ENCODE results near the gene ARL5B. TPM values are rescaled to one million over a fixed set of nuclear protein-coding genes. Genes with fewer than 3 reads are reported as not detected.

ARL5B gene, protein sequence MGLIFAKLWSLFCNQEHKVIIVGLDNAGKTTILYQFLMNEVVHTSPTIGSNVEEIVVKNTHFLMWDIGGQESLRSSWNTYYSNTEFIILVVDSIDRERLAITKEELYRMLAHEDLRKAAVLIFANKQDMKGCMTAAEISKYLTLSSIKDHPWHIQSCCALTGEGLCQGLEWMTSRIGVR
- total RNA-seq, result 1 to 10 TPM; 4.3 to 7.8 (median 7.0) TPM
- polyA plus RNA-seq, result 1 to 10 TPM; 2.9 to 8.9 (median 6.8) TPM
- long read RNA-seq, donor 1, full-length matches to known transcripts, result 2 of 3 reads
- long read RNA-seq, donor 1, partial matches to known transcripts, result 0 of 3 reads
- long read RNA-seq, donor 1, other reads (novel, unspliced or antisense), result 1 of 3 reads
- long read RNA-seq, donor 2, full-length matches to known transcripts, result 3 of 5 reads
- long read RNA-seq, donor 2, partial matches to known transcripts, result 0 of 5 reads
- long read RNA-seq, donor 2, other reads (novel, unspliced or antisense), result 2 of 5 reads

DNA sequence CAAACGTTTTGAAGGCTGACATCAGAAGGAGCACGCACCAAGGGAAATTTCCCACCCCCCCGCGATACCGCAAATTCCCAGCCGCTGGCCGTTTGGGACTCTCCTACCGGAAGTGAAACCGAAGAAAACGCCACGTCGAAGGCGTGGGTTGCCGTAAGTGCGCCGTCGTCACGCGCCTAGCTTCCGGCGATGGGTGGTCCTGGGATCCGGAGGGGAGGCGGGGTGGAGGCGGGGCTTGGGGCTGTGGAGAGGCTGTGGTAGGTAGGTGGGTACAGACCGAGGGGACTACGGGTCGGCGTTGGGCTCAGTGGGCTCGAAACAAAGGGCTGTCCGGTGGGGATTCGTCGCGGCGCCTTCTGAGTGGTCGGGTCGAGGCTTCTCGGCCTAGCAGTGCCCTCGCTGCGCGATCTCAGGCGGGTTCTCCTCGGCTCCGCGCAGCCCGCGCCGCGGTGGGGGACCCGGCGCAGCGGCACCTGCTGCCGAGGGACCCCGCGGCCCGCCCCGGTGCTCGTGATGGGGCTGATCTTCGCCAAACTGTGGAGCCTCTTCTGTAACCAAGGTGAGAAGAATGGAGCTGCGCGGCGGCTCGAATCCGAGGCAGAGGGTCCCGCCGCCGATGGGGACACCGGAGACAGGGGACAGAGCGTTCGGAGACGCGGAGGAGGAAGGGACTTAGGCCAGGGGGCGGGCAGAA, at the start of gene ARL5B:
Gene ARL5B (plus strand): TSS at position 307 of the 694 bp plus-strand sequence. CDS start 207 bp downstream, at position 514.
- Histone ChIP-seq H3K36me3 (ENCODE audit: insufficient read depth in 1 of 2, low read depth in 1 of 2) (no peaks in the 10 kb centered on the region), H3K9me3 (no peaks in the 10 kb centered on the region), H3K27ac (peak within 1 kb of the TSS; percentile 95), H3K4me1 (peaks cover 26% of the 10 kb centered on the region), H3K4me3 (peak within 1 kb of the TSS; percentile 80), H3K27me3 (ENCODE audit: insufficient read depth in 3 of 3, low read length in 2 of 3) (no peaks in the 10 kb centered on the region)
- TF ChIP-seq, protein P1, sequence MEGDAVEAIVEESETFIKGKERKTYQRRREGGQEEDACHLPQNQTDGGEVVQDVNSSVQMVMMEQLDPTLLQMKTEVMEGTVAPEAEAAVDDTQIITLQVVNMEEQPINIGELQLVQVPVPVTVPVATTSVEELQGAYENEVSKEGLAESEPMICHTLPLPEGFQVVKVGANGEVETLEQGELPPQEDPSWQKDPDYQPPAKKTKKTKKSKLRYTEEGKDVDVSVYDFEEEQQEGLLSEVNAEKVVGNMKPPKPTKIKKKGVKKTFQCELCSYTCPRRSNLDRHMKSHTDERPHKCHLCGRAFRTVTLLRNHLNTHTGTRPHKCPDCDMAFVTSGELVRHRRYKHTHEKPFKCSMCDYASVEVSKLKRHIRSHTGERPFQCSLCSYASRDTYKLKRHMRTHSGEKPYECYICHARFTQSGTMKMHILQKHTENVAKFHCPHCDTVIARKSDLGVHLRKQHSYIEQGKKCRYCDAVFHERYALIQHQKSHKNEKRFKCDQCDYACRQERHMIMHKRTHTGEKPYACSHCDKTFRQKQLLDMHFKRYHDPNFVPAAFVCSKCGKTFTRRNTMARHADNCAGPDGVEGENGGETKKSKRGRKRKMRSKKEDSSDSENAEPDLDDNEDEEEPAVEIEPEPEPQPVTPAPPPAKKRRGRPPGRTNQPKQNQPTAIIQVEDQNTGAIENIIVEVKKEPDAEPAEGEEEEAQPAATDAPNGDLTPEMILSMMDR (IDR thresholded peaks at IDR 0.05), result no peak
- WGBS, 3 donors, result 0 to 1% (median 1%) methylated on average over 65 to 72 of the region's 72 CpGs
- ATAC-seq (peak; percentile 99 to 100 (median 100)), DNase-seq (peak; percentile 98)
- intact Hi-C loops (cut with DNase I), result loop anchor here in 1 of 2 donors (10.0 kb wide), 1 partner anchor 1844 kb away; the partner anchor contains the start of gene RSU1

DNA sequence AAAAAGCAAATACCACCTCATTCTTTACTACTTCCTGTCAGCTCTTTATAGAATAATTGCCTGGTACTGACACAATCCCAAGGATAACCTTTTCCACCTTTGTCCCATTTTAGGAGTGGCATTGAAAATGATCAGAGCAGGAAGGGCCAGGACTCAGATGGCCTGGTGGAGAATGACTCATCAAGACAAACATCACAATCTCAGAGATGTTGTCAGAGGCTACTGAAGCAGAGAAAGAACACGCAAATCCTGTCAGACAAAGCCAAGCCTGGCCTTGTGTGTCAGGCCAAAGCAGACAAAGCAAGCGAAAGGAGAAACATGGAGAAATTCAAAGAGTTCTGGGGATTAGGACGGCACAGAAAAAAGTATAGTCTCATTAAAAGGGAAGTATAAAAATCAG, 48.7 kb upstream of the ARL5B start:
- Histone ChIP-seq H3K27ac (no peak overlapping the region), H3K36me3 (ENCODE audit: insufficient read depth in 1 of 2, low read depth in 1 of 2) (peaks cover 0 to 23% of the 10 kb centered on the region in 2 donors), H3K27me3 (ENCODE audit: insufficient read depth in 3 of 3, low read length in 2 of 3) (no peaks in the 10 kb centered on the region), H3K4me3 (no peak overlapping the region), H3K9me3 (no peaks in the 10 kb centered on the region), H3K4me1 (no peaks in the 10 kb centered on the region)
- TF ChIP-seq, protein P1 (IDR thresholded peaks at IDR 0.05), result no peak
- 85 to 91% (median 87%) methylated on average over 3 of the region's 3 CpGs for WGBS, 3 donors
- no peak for DNase-seq
- intact Hi-C loops (cut with DNase I), result no loop called here
- ATAC-seq, result peak in 3 of 4 donors; percentile 32 to 55 (median 42)

DNA sequence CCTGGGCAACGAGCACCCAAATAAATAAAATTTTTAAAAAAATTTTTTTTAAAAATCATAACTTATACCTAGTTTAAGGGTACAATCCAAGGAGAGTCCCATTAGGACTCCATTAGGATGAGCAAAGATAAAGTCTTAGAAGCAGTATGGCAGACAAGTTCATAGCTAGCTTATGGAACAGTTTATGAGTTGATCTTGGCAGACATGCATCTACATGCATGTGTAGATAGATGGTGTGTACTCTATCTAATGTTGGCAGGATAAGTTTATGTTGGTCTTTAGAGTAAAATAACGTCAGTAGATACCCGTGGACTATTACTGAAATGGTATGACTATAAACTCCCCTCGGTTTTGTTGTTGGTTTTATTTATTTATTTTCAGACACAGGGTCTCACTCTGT, 48.1 kb upstream of the ARL5B start:
- Histone ChIP-seq H3K36me3 (ENCODE audit: insufficient read depth in 1 of 2, low read depth in 1 of 2) (peaks cover 0 to 23% of the 10 kb centered on the region in 2 donors), H3K4me3 (no peak overlapping the region), H3K4me1 (no peaks in the 10 kb centered on the region), H3K9me3 (no peaks in the 10 kb centered on the region), H3K27me3 (ENCODE audit: insufficient read depth in 3 of 3, low read length in 2 of 3) (no peaks in the 10 kb centered on the region), H3K27ac (no peak overlapping the region)
- intact Hi-C loops (cut with DNase I), result no loop called here
- ATAC-seq (no peak), DNase-seq (no peak)
- TF ChIP-seq, protein P1 (IDR thresholded peaks at IDR 0.05), result no peak
- WGBS, 3 donors, result 95 to 97% (median 96%) methylated on average over 4 of the region's 4 CpGs

DNA sequence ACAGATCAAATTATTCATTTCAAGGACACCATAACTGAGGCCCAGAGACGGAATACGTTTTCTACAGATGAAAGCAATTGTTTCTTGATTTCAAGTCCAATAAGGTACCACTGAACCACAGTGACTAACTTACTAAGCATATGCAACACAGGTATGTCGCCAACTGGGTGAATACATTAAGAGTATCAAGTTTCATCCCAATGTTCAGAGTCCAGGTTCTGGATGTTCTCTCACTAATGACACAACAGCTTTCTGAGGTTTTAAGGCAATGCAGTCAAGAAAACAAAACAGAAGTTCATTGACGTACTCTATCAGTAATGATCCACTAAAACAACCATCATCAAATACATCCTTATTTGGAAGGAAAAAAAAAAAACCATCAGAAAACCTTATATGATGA, 43.6 kb upstream of the ARL5B start:
- ATAC-seq (peak in 2 of 4 donors; percentile 39 to 44), DNase-seq (no peak)
- peaks cover 0 to 12% of the 10 kb centered on the region in 2 donors for H3K36me3 ChIP-seq (ENCODE audit: insufficient read depth in 1 of 2, low read depth in 1 of 2)
- no peaks in the 10 kb centered on the region for H3K4me1 ChIP-seq
- TF ChIP-seq, protein P1 (IDR thresholded peaks at IDR 0.05), result no peak
- no peak overlapping the region for H3K4me3 ChIP-seq
- H3K9me3 ChIP-seq, result no peaks in the 10 kb centered on the region
- intact Hi-C loops (cut with DNase I), result no loop called here
- WGBS, 3 donors, result 87 to 98% (median 92%) methylated on average over 4 of the region's 4 CpGs
- H3K27ac ChIP-seq, result no peak overlapping the region
- no peaks in the 10 kb centered on the region for H3K27me3 ChIP-seq (ENCODE audit: insufficient read depth in 3 of 3, low read length in 2 of 3)
